Vagina (tissue), 2 donors: ENCODE results near the gene FAM227A.

Experiments used
- POLR2A ChIP-seq, 2 donors: fragments of 450-650 bp; IDR thresholded peaks; one replicate each; pipeline ENCODE4 v1.6.1; 2017; ENCODE audit warnings: antibody characterized with exemption in 2 of 2, mild to moderate bottlenecking in 2 of 2, moderate library complexity in 2 of 2
- TF ChIP-seq, protein P1 (sequence below), 3 experiments: fragments of 450-650 bp in 2 of 3; fragments of 200-600 bp in 1 of 3; sonication (generic) in 1 of 3; IDR thresholded peaks; one replicate each; pipeline ENCODE4 v1.5.1; 2017 to 2019; ENCODE audit warnings: antibody characterized with exemption in 3 of 3, mild to moderate bottlenecking in 2 of 3, moderate library complexity in 2 of 3

DNA sequence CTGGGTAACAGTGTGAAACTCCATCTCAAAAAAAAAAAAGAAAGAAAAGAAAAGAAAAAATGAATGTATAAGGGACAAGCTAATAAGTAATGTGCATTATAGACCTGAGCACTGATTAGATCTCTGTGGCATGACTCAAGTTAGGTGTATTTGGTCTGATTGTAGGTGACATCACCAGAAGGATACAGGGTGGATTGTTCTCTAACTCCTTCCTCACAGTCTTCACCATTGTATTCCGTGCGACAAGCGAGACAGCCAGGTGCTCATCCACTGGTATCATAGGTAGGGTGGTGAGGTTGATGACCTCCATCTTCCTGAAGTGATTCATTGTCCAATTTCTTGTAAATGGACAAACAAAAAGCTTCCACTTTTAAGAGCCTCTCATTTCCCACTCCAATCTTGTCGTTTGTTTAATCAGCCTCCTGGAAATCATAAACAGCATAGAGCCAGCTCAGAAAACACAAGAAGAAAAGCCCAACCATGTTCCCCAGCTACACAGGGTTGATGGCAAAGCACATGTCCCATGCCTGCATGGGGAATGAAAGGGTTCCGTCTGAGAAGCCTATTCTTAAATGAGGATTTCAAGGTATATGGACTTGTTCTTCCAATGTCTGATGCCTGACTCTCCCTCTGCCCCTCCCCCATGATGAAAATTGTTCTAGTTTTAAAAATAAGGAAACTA lies 6.2 kb downstream of the FAM227A start:
- TF ChIP-seq, protein P1, sequence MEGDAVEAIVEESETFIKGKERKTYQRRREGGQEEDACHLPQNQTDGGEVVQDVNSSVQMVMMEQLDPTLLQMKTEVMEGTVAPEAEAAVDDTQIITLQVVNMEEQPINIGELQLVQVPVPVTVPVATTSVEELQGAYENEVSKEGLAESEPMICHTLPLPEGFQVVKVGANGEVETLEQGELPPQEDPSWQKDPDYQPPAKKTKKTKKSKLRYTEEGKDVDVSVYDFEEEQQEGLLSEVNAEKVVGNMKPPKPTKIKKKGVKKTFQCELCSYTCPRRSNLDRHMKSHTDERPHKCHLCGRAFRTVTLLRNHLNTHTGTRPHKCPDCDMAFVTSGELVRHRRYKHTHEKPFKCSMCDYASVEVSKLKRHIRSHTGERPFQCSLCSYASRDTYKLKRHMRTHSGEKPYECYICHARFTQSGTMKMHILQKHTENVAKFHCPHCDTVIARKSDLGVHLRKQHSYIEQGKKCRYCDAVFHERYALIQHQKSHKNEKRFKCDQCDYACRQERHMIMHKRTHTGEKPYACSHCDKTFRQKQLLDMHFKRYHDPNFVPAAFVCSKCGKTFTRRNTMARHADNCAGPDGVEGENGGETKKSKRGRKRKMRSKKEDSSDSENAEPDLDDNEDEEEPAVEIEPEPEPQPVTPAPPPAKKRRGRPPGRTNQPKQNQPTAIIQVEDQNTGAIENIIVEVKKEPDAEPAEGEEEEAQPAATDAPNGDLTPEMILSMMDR (IDR thresholded peaks at IDR 0.05) = no peak
- TF ChIP-seq POLR2A (IDR thresholded peaks at IDR 0.05) = no peak
